ENCODE measurements around the gene EVI5L. TPM values are rescaled to one million over a fixed set of nuclear protein-coding genes. Genes with fewer than 3 reads are reported as not detected.

The EVI5L gene
- total and polyA plus RNA-seq, 2 of the 13 experiments (the other 11 are each of a cell fraction or from before 2014, with no cell fraction given), result 1.7 to 2.4 TPM

GRCh38 chr19:7833225-7834099 is 3.4 kb downstream of the EVI5L start (continued):
- TF ChIP-seq ATAD3A (CRISPR knock-in tag; IDR thresholded peaks at IDR 0.05) (no peak), ZNF784 (CRISPR knock-in tag; IDR thresholded peaks at IDR 0.05; ENCODE audit: borderline replicate concordance) (no peak), KDM5B (CRISPR knock-in tag; IDR thresholded peaks at IDR 0.05; ENCODE audit: borderline replicate concordance) (no peak), MAF1 (CRISPR knock-in tag; IDR thresholded peaks at IDR 0.05; ENCODE audit: borderline replicate concordance) (no peak), NKX3-1 (CRISPR knock-in tag; IDR thresholded peaks at IDR 0.05) (no peak), HIC2 (CRISPR knock-in tag; IDR thresholded peaks at IDR 0.05; ENCODE audit: low read depth) (peak; percentile 55), ZFP82 (CRISPR knock-in tag; IDR thresholded peaks at IDR 0.05; ENCODE audit: borderline replicate concordance) (no peak), FLYWCH1 (CRISPR knock-in tag; IDR thresholded peaks at IDR 0.05) (no peak), ZNF280D (CRISPR knock-in tag; IDR thresholded peaks at IDR 0.05) (no peak), WIZ (CRISPR knock-in tag; IDR thresholded peaks at IDR 0.05) (no peak), SKI (IDR thresholded peaks at IDR 0.05; ENCODE audit: partially characterized antibody) (no peak), SALL1 (CRISPR knock-in tag; IDR thresholded peaks at IDR 0.05) (peak; percentile 81), ZFP90 (CRISPR knock-in tag; IDR thresholded peaks at IDR 0.05; ENCODE audit: borderline replicate concordance) (no peak), HOXA9 (CRISPR knock-in tag; IDR thresholded peaks at IDR 0.05; ENCODE audit: borderline replicate concordance) (peak; percentile 25; the same call in 1 of the 2 replicates), MTF2 (CRISPR knock-in tag; IDR thresholded peaks at IDR 0.05; ENCODE audit: borderline replicate concordance) (no peak), ZNF274 (CRISPR knock-in tag; IDR thresholded peaks at IDR 0.05) (0 out of 2 replicates have a peak, but pooled peaks have one; percentile 26), FOXK2 (IDR thresholded peaks at IDR 0.05) (no peak), ZBTB3 (CRISPR knock-in tag; IDR thresholded peaks at IDR 0.05; ENCODE audit: borderline replicate concordance, low read depth) (no peak)
